H9 (cell line): Measurements from ENCODE around the gene OR2Z1. TPM values are rescaled to one million over a fixed set of nuclear protein-coding genes. Genes with fewer than 3 reads are reported as not detected.

Source experiments
- DNase-seq: peaks from one replicate; pipeline ENCODE4 v3.0.0-alpha.2; 2017
- H2AFZ ChIP-seq: one replicate; pipeline ENCODE4 v1.6.1; 2013; ENCODE audit warnings: mild to moderate bottlenecking, low read length, control low read depth, moderate library complexity
- H2AK5ac ChIP-seq: 2 replicates; pipeline ENCODE4 v1.6.1; 2013; ENCODE audit warnings: low read length, control low read depth, mixed read lengths; ENCODE audit not compliant: insufficient read length
- H2BK120ac ChIP-seq: one replicate; pipeline ENCODE4 v1.6.1; 2013; ENCODE audit warnings: low read depth, mild to moderate bottlenecking, low read length, control low read depth, inconsistent platforms; ENCODE audit not compliant: poor library complexity, severe bottlenecking
- H2BK12ac ChIP-seq: 2 replicates; pipeline ENCODE4 v1.6.1; 2013; ENCODE audit warnings: low read length, control low read depth, mixed read lengths, low read depth; ENCODE audit not compliant: insufficient read length
- H2BK15ac ChIP-seq: 2 replicates; pipeline ENCODE4 v1.6.1; 2013; ENCODE audit warnings: low read depth, low read length, control low read depth
- H2BK20ac ChIP-seq: one replicate; pipeline ENCODE4 v1.6.1; 2013; ENCODE audit warnings: low read depth, mild to moderate bottlenecking, low read length, control low read depth, inconsistent platforms; ENCODE audit not compliant: poor library complexity, severe bottlenecking
- H2BK5ac ChIP-seq: 2 replicates; pipeline ENCODE4 v1.6.1; 2013; ENCODE audit warnings: low read length, control low read depth, mixed read lengths; ENCODE audit not compliant: insufficient read length
- H3K14ac ChIP-seq: 2 replicates; pipeline ENCODE4 v1.6.1; 2013; ENCODE audit warnings: low read length, control low read depth; ENCODE audit not compliant: insufficient read depth
- H3K18ac ChIP-seq: 2 replicates; pipeline ENCODE4 v1.6.1; 2013; ENCODE audit warnings: low read depth, mild to moderate bottlenecking, mixed read lengths, low read length, control low read depth; ENCODE audit not compliant: insufficient read length
- H3K23ac ChIP-seq: 2 replicates; pipeline ENCODE4 v1.6.1; 2013; ENCODE audit warnings: low read length, control low read depth, mixed read lengths, low read depth; ENCODE audit not compliant: insufficient read length
- H3K23me2 ChIP-seq: 2 replicates; pipeline ENCODE4 v1.6.1; 2013; ENCODE audit warnings: low read depth, mild to moderate bottlenecking, mixed read lengths, low read length, control low read depth; ENCODE audit not compliant: insufficient read length, poor library complexity, severe bottlenecking
- H3K27ac ChIP-seq: 2 replicates; pipeline ENCODE4 v1.5.1; 2013; ENCODE audit warnings: low read length, control low read depth, mixed read lengths, low read depth; ENCODE audit not compliant: insufficient read length
- H3K27me3 ChIP-seq: 2 replicates; pipeline ENCODE4 v1.6.1; 2013; ENCODE audit warnings: low read length, control low read depth, inconsistent platforms; ENCODE audit not compliant: insufficient read depth
- H3K4ac ChIP-seq: 2 replicates; pipeline ENCODE4 v1.6.1; 2013; ENCODE audit warnings: low read depth, mild to moderate bottlenecking, control low read depth, inconsistent platforms, low read length, moderate library complexity
- H3K4me1 ChIP-seq: 2 replicates; pipeline ENCODE4 v1.6.1; 2013; ENCODE audit warnings: low read length, control low read depth, inconsistent platforms; ENCODE audit not compliant: insufficient read depth
- H3K4me2 ChIP-seq: 2 replicates; pipeline ENCODE4 v1.6.1; 2013; ENCODE audit warnings: low read length, control low read depth, mixed read lengths; ENCODE audit not compliant: insufficient read length, insufficient read depth
- H3K56ac ChIP-seq: 2 replicates; pipeline ENCODE4 v1.6.1; 2013; ENCODE audit warnings: low read depth, mild to moderate bottlenecking, mixed read lengths, low read length, control low read depth; ENCODE audit not compliant: insufficient read length
- H3K79me1 ChIP-seq: 2 replicates; pipeline ENCODE4 v1.6.1; 2013; ENCODE audit warnings: low read depth, mild to moderate bottlenecking, moderate library complexity, low read length, control low read depth, inconsistent platforms; ENCODE audit not compliant: insufficient read depth, poor library complexity, severe bottlenecking
- H3K79me2 ChIP-seq: 2 replicates; pipeline ENCODE4 v1.6.1; 2013; ENCODE audit warnings: low read length, control low read depth, inconsistent platforms; ENCODE audit not compliant: insufficient read depth
- H3K9ac ChIP-seq: 2 replicates; pipeline ENCODE4 v1.6.1; 2013; ENCODE audit warnings: low read length, control low read depth, mixed read lengths; ENCODE audit not compliant: insufficient read length; ENCODE audit errors: extremely low read depth
- H3K9me3 ChIP-seq: one replicate; pipeline ENCODE4 v1.6.1; 2013; ENCODE audit warnings: low read depth, low read length, inconsistent platforms; ENCODE audit not compliant: control insufficient read depth
- H3T11ph ChIP-seq: one replicate; pipeline ENCODE4 v1.6.1; 2013; ENCODE audit warnings: mild to moderate bottlenecking, low read length, control low read depth, inconsistent platforms
- H4K20me1 ChIP-seq: one replicate; pipeline ENCODE4 v1.6.1; 2013; ENCODE audit not compliant: control insufficient read depth, insufficient read length, insufficient read depth
- H4K5ac ChIP-seq: 2 replicates; pipeline ENCODE4 v1.6.1; 2013; ENCODE audit warnings: low read depth, mild to moderate bottlenecking, mixed read lengths, low read length, control low read depth; ENCODE audit not compliant: insufficient read length
- H4K8ac ChIP-seq: replicated peaks from 2 replicates; pipeline ENCODE4 v1.6.1; 2013; ENCODE audit warnings: low read length, control low read depth, mixed read lengths, low read depth; ENCODE audit not compliant: insufficient read length
- H4K91ac ChIP-seq: 2 replicates; pipeline ENCODE4 v1.6.1; 2013; ENCODE audit warnings: low read depth, mild to moderate bottlenecking, moderate library complexity, mixed read lengths, low read length, control low read depth; ENCODE audit not compliant: insufficient read length
- H3K27ac Mint-ChIP-seq, 3 experiments: 2 replicates in 2 of 3; 3 replicates in 1 of 3; pipeline ENCODE4 v1.8.0; 2020 to 2021; ENCODE audit warnings: mixed read lengths in 3 of 3, mild to moderate bottlenecking in 1 of 3, moderate library complexity in 1 of 3
- H3K27me3 Mint-ChIP-seq: 2 replicates; pipeline ENCODE4 v1.8.0; 2021; ENCODE audit warnings: low read depth, mild to moderate bottlenecking, moderate library complexity, mixed read lengths
- H3K36me3 Mint-ChIP-seq, 3 experiments: 2 replicates in 2 of 3; 3 replicates in 1 of 3; pipeline ENCODE4 v1.8.0; 2020 to 2021; ENCODE audit warnings: low read depth in 3 of 3, mixed read lengths in 3 of 3; ENCODE audit not compliant: insufficient read depth in 1 of 3
- H3K4me1 Mint-ChIP-seq, 2 experiments: 2 replicates each; pipeline ENCODE4 v1.8.0; 2020; ENCODE audit warnings: mixed read lengths in 2 of 2
- H3K4me3 Mint-ChIP-seq, 2 experiments: 2 replicates in 1 of 2; 3 replicates in 1 of 2; pipeline ENCODE4 v1.8.0; 2020 to 2021; ENCODE audit warnings: mild to moderate bottlenecking in 2 of 2, mixed read lengths in 2 of 2, moderate library complexity in 1 of 2
- H3K9me3 Mint-ChIP-seq, 2 experiments: 2 replicates in 1 of 2; 3 replicates in 1 of 2; pipeline ENCODE4 v1.8.0; 2020; ENCODE audit warnings: mild to moderate bottlenecking in 2 of 2, mixed read lengths in 2 of 2, moderate library complexity in 1 of 2
- CTCF ChIP-seq: fragments of 200-600 bp; sonication (generic); conservative IDR thresholded peaks from 3 replicates; pipeline ENCODE4 v1.8.0; 2021; ENCODE audit warnings: antibody characterized with exemption, mild to moderate bottlenecking
- WGBS: extraction: QIAGEN DNeasy Blood & Tissue Kit; methylation state at CpG from one replicate; pipeline ENCODE4 v1.1.7; 2013; ENCODE audit warnings: missing lambda C conversion rate, low lambda C conversion rate, mixed read lengths; ENCODE audit not compliant: insufficient read length; ENCODE audit errors: extremely low coverage; 5-methylcytosine and 5-hydroxymethylcytosine counted together
- total RNA-seq: library from RNA; stranded (reverse); gene quantifications from 2 replicates; pipeline ENCODE4 v1.2.1, GENCODE V29; 2021

The OR2Z1 gene
- total RNA-seq, 1 experiment from 2014 or later: not detected

- Histone ChIP-seq H3K27me3 (no peaks in the 10 kb centered on the region), H2BK15ac (no peak overlapping the region), H3K9me3 (no peaks in the 10 kb centered on the region), H3K56ac (no peak overlapping the region), H2BK5ac (no peak overlapping the region), H3K4me1 (no peaks in the 10 kb centered on the region), H2BK120ac (no peak overlapping the region), H4K8ac (no peak overlapping the region), H3T11ph (no peak overlapping the region), H4K91ac (no peak overlapping the region), H3K4ac (no peak overlapping the region), H3K9ac (no peak overlapping the region), H2AK5ac (no peak overlapping the region), H3K27ac (no peak overlapping the region), H2AFZ (no peak overlapping the region), H3K23ac (no peak overlapping the region), H4K20me1 (no peaks in the 10 kb centered on the region), H3K79me2 (no peaks in the 10 kb centered on the region), H3K23me2 (no peaks in the 10 kb centered on the region), H2BK20ac (no peak overlapping the region), H4K5ac (no peak overlapping the region), H3K14ac (no peak overlapping the region), H2BK12ac (no peak overlapping the region), H3K4me2 (no peak overlapping the region), H3K79me1 (no peaks in the 10 kb centered on the region), H3K18ac (no peak overlapping the region)
- no peak overlapping the region for H3K4me3 Mint-ChIP-seq
- no CpG with 5 or more reads among the region's 1 CpG for WGBS
- no peak for DNase-seq
- peaks cover 2 to 4% (median 3%) of the 10 kb centered on the region in 3 experiments; a peak in 4 of 7 replicates for H3K36me3 Mint-ChIP-seq
- peak overlapping the region in 1 of 3 experiments; percentile 49; a peak in 1 of 7 replicates for H3K27ac Mint-ChIP-seq
- no peak for TF ChIP-seq CTCF
- peaks cover 5% of the 10 kb centered on the region for H3K27me3 Mint-ChIP-seq
- no peaks in the 10 kb centered on the region for H3K4me1 Mint-ChIP-seq
- peaks cover 8 to 47% of the 10 kb centered on the region in 2 experiments for H3K9me3 Mint-ChIP-seq
Observed at GRCh38 chr19:8682931-8683330, 38.5 kb upstream of the OR2Z1 start.
